Suprapubic skin (tissue), 4 donors: ENCODE data around the gene MAN2B2. TPM values are rescaled to one million over a fixed set of nuclear protein-coding genes. Genes with fewer than 3 reads are reported as not detected.

Source experiments
- DNase-seq, 2 donors: peaks; one replicate each; pipeline ENCODE4 v3.0.0-alpha.2; 2019; ENCODE audit warnings: low spot score in 2 of 2
- H3K27ac ChIP-seq: fragments of 200-600 bp; sonication (generic); one replicate; pipeline ENCODE4 v1.5.1; 2019
- H3K27me3 ChIP-seq: fragments of 200-600 bp; sonication (generic); one replicate; pipeline ENCODE4 v1.5.1; 2019
- H3K36me3 ChIP-seq: fragments of 200-600 bp; sonication (generic); one replicate; pipeline ENCODE4 v1.5.1; 2019
- H3K4me1 ChIP-seq: fragments of 200-600 bp; sonication (generic); one replicate; pipeline ENCODE4 v1.5.1; 2019
- H3K4me3 ChIP-seq: fragments of 200-600 bp; sonication (generic); one replicate; pipeline ENCODE4 v1.5.1; 2019; ENCODE audit warnings: mild to moderate bottlenecking
- H3K9me3 ChIP-seq: fragments of 200-600 bp; sonication (generic); one replicate; pipeline ENCODE4 v1.5.1; 2019
- EP300 ChIP-seq: sonication (generic); formaldehyde crosslinking; IDR thresholded peaks from one replicate; pipeline ENCODE4 v1.6.1; 2017; ENCODE audit warnings: antibody characterized with exemption
- POLR2A ChIP-seq, 2 donors: fragments of 450-650 bp; IDR thresholded peaks; one replicate each; pipeline ENCODE4 v1.6.1; 2017; ENCODE audit warnings: antibody characterized with exemption in 2 of 2, mild to moderate bottlenecking in 2 of 2, moderate library complexity in 2 of 2
- POLR2AphosphoS5 ChIP-seq, 3 donors: sonication (generic); formaldehyde crosslinking; IDR thresholded peaks; one replicate each; pipeline ENCODE4 v1.6.1; 2017; ENCODE audit warnings: antibody characterized with exemption in 3 of 3
- WGBS: methylation state at CpG from one replicate; pipeline ENCODE4 v1.1.5; 2018; 5-methylcytosine and 5-hydroxymethylcytosine counted together
- total RNA-seq, 4 donors: library from RNA; depleted of rRNA; stranded (reverse); fragments of >200 nt; gene quantifications; one replicate each; pipeline ENCODE4 v1.1.0, GENCODE V29; 2016
- TF ChIP-seq, protein P1 (sequence below), 2 donors: fragments of 200-600 bp in 1 of 2; fragments of 450-650 bp in 1 of 2; sonication (generic) in 1 of 2; IDR thresholded peaks; one replicate each; pipeline ENCODE4 v1.5.1; 2016 to 2019; ENCODE audit warnings: antibody characterized with exemption in 2 of 2, mild to moderate bottlenecking in 1 of 2, moderate library complexity in 1 of 2

The MAN2B2 gene
- total RNA-seq, 4 donors from 2014 or later, result 19.6 to 27.9 (median 25.2) TPM

DNA sequence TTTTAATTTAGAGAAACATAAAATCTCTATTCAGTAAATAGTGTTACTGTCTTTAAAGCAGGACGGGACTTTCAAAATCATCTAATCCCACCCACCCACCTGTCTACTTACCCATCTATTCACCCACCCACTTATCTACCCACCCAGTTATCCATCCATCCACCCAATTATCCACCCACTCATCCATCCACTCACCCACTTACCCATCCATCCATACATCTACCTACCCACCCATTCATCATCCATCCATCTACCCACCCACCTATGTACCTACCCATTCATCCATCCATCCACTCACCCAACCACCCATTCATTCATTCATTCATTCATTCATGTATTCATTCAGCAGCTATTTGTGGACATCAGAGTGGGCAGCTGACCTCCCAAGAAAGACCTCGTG, 30.6 kb downstream of the MAN2B2 start:
- no peak for DNase-seq
- H3K27me3 ChIP-seq, result no peaks in the 10 kb centered on the region
- TF ChIP-seq POLR2A (IDR thresholded peaks at IDR 0.05) (no peak), EP300 (no peak), POLR2AphosphoS5 (IDR thresholded peaks at IDR 0.05) (no peak)
- TF ChIP-seq, protein P1, sequence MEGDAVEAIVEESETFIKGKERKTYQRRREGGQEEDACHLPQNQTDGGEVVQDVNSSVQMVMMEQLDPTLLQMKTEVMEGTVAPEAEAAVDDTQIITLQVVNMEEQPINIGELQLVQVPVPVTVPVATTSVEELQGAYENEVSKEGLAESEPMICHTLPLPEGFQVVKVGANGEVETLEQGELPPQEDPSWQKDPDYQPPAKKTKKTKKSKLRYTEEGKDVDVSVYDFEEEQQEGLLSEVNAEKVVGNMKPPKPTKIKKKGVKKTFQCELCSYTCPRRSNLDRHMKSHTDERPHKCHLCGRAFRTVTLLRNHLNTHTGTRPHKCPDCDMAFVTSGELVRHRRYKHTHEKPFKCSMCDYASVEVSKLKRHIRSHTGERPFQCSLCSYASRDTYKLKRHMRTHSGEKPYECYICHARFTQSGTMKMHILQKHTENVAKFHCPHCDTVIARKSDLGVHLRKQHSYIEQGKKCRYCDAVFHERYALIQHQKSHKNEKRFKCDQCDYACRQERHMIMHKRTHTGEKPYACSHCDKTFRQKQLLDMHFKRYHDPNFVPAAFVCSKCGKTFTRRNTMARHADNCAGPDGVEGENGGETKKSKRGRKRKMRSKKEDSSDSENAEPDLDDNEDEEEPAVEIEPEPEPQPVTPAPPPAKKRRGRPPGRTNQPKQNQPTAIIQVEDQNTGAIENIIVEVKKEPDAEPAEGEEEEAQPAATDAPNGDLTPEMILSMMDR (IDR thresholded peaks at IDR 0.05), result no peak
- peaks cover 99% of the 10 kb centered on the region for H3K36me3 ChIP-seq
- H3K4me3 ChIP-seq, result no peak overlapping the region
- H3K4me1 ChIP-seq, result no peaks in the 10 kb centered on the region
- WGBS, result 100% methylated on average over 2 of the region's 2 CpGs
- H3K9me3 ChIP-seq, result peaks cover 3% of the 10 kb centered on the region
- no peak overlapping the region for H3K27ac ChIP-seq

DNA sequence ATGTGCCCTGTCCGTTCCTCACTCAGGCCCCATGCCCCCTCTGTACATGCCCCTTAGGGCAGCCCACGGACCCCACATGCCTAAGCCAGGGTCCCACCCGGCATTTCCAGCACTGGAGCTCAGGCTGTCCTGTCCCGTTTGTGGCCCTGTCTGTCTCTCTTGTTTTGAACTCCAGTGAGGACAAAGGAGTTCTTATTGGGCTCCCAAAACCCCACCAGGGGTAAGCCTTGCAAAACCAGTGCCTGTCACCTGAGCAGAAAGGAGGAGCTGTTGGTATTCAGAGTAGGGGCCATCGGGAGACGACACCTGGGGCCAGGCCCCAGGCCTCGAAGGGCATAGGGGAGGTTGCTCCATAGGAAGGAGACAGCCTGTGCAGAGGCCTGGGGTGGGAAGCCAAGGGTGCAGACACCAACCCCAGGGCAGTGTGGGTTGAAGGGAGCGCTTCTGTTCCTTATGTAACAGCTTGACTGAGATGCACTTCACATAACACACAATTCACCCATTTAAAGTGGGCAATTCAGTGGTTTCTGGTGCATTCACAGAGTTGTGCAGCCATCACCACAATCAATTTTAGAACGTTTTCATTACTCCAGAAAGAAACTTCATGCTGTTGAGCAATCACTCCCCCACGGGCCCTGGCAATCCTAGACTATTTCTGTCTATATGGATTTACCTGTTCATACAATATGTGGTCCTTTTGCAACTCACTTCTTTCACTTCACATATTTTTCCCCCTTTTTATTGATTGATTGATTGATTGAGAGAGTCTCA, 31.7 kb downstream of the MAN2B2 start:
- 89% methylated on average over 9 of the region's 10 CpGs for WGBS
- Histone ChIP-seq H3K36me3 (peaks cover 99% of the 10 kb centered on the region), H3K9me3 (peaks cover 3% of the 10 kb centered on the region)

DNA sequence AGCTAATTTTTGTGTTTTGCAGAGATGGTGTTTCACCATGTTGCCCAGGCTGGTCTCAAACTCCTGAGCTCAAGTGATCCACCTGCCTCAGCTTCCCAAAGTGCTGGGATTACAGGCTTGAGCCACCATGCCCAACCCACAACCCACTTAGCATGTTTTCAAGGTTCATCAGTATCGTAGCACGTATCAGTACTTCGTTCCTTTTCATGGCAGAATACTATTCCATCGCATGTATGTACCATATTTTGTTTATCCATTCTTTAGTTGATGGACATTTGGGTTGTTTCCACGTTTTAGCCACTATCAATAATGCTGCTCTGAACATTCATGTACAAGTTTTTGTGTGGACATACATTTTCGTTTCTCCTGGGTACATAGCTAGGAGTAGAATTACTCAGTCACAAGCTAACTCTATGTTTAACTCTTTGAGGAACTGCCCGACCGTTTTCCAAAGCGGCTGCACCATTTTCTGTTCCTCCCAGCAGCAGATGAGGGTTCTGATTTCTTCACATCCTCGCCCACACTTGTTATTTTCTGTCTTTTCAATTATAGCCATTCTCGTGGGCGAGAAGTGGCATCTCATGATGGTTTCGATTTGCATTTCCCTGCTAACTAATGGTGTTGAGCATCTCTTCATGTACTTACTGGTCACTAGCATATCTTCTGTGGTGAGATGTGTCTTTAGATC, 32.5 kb downstream of the MAN2B2 start:
- Histone ChIP-seq H3K9me3 (peaks cover 3% of the 10 kb centered on the region), H3K4me1 (no peaks in the 10 kb centered on the region)
- TF ChIP-seq POLR2A (IDR thresholded peaks at IDR 0.05), result no peak

More for the DNA sequence above, 31.7 kb downstream of the MAN2B2 start:
- no peak for DNase-seq
- TF ChIP-seq, protein P1 (IDR thresholded peaks at IDR 0.05), result no peak
- TF ChIP-seq POLR2A (IDR thresholded peaks at IDR 0.05) (no peak), EP300 (no peak), POLR2AphosphoS5 (IDR thresholded peaks at IDR 0.05) (no peak)
- Histone ChIP-seq H3K27me3 (no peaks in the 10 kb centered on the region), H3K4me3 (no peak overlapping the region), H3K27ac (no peak overlapping the region), H3K4me1 (no peaks in the 10 kb centered on the region)

DNA sequence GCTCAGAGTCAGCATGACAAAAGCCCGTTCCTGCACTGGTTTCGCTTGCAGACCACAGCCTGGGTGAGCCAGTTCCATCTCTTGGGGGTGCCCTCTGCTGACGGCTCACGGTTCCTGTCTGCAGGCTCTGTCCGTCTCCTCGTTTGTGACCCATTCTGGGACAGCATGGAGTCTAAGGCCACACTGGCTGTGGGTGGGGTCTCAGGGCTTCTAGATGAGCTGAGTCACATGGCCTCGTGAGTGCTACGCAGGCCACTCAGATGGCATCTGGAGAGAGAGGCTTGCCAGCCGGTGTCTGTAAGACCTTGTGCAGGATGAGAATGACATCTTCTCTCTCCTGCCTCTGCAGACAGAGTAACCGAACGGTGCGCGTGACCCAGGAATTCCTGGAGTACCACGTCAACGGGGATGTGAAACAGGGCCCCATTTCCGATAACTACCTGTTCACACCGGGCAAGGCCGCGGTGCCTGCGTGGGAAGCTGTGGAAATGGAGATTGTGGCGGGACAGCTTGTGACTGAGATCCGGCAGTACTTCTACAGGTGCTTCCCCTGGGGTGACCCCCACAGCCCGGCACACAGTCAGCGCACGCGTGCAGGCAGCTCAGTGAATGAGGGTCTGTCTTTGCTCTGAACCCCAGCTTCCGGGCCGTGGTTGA, 33.9 kb downstream of the MAN2B2 start:
- peaks cover 3% of the 10 kb centered on the region for H3K9me3 ChIP-seq
- H3K4me1 ChIP-seq, result no peaks in the 10 kb centered on the region
- no peak overlapping the region for H3K27ac ChIP-seq
- H3K27me3 ChIP-seq, result no peaks in the 10 kb centered on the region
- peaks cover 91% of the 10 kb centered on the region for H3K36me3 ChIP-seq
- DNase-seq, result no peak
- H3K4me3 ChIP-seq, result no peak overlapping the region
- 97% methylated on average over 17 of the region's 28 CpGs for WGBS
- TF ChIP-seq POLR2AphosphoS5 (IDR thresholded peaks at IDR 0.05), result no peak
- TF ChIP-seq, protein P1 (IDR thresholded peaks at IDR 0.05), result no peak
- no peak for TF ChIP-seq EP300
- no peak for TF ChIP-seq POLR2A (IDR thresholded peaks at IDR 0.05)

More for the DNA sequence above, 32.5 kb downstream of the MAN2B2 start:
- H3K36me3 ChIP-seq, result peaks cover 97% of the 10 kb centered on the region
- no peak for DNase-seq
- no peaks in the 10 kb centered on the region for H3K27me3 ChIP-seq
- H3K27ac ChIP-seq, result no peak overlapping the region
- 93% methylated on average over 13 of the region's 13 CpGs for WGBS
- H3K4me3 ChIP-seq, result no peak overlapping the region

DNA sequence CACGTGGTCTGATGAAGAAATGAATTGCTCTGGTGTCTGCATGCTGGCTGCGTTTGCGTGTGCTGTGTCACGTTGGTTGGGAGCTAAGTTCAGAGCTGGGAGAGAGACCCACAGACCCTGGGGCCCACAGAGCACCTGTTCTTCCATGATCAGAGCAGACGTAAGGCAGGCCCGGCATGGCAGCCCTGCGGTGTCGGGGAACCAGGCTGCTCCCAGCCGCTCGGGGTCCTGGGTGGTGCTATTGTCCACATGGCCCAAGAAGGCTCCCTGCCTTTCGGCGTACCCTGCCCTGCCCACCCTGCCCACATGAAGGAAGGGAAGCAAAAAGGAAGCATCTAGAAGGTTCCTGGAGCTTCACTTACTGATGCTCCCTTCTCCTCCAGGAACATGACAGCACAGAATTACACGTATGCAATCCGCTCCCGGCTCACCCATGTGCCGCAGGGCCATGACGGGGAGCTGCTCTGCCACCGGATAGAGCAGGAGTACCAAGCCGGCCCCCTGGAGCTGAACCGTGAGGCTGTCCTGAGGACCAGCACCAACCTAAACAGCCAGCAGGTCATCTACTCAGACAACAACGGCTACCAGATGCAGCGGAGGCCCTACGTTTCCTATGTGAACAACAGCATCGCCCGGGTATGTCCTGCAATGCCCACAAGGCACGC, 34.6 kb downstream of the MAN2B2 start:
- TF ChIP-seq EP300 (no peak), POLR2A (IDR thresholded peaks at IDR 0.05) (no peak)
- Histone ChIP-seq H3K9me3 (no peaks in the 10 kb centered on the region), H3K4me1 (no peaks in the 10 kb centered on the region), H3K27me3 (no peaks in the 10 kb centered on the region), H3K4me3 (no peak overlapping the region), H3K27ac (no peak overlapping the region), H3K36me3 (peaks cover 91% of the 10 kb centered on the region)
- 96% methylated on average over 9 of the region's 26 CpGs for WGBS
- no peak for DNase-seq
